Effector CD8-positive, alpha-beta T cell (primary cell): ENCODE measurements around the gene PTPN12.
"Not testable (repeated sequence)": the region's sequence is repeated elsewhere in the genome, so short reads cannot be mapped to it uniquely, and the experiment has no call there.

Experiments
- DNase-seq: peaks from one replicate; lab custom pipeline; 2025; lab: John Stamatoyannopoulos, UW

PTPN12 gene

DNA sequence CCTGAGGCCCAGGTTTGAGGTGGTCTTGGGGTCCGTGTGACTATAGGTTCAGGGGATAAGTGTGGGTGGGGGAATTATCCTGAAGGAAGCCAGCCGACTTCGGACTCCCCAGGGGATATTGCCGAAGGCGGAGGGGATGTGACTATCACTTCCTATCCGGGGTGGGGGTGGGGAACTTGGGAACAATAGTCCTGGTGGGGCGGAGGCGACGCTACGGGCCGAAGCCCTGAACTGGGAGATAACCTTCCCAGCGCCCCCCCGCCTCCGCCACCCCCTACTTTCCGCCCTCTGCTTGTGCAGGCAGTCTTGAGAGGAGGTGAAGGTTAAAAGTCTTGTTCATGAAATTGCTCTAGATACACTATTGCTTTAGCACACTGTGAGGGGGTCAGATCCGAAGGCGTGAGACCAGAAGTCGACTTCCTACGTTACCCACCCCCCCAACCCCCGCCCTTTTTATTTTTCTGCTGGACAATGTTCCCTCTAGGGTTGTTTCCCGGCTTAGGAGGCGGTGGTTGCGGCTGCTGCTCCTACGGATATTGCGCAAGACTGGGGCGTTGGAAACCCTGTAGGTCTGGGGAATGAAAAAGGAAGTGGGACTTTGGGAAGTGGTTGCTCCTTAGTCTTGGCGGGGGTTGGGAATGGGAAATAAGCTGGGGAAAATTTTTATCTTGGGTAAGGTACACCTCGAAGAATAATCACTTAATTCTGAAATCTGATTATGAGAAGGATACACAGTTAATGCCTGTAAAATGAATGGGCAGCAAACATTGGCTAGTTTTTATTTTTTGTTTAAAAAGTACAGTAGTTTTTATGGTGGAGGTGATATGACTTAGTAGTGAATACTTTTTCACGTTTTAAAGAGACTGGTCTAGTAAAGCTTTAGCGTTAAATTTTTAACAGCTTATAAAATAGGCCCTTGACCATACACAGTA is 1.5 kb downstream of the PTPN12 start:
- no peak for DNase-seq

DNA sequence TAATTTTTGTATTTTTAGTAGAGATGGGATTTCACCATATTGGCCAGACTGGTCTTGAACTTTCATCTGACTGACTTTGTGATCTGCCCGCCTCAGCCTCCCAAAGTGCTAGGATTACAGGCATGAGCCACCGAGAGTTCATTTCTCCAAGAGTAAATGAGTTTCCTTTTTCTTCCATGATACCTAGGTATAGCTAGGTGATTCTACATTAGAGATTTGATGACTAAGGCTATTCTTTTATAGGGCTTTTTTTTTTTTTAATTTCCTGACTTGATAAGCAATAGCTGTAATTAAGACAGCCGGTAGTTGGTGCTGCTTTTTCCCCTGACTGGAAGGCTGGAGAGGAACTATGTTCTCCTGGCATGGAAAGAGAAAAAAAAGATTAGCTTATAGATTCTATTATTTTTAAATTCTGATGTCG is 3.3 kb downstream of the PTPN12 start:
- DNase-seq, result no peak

DNA sequence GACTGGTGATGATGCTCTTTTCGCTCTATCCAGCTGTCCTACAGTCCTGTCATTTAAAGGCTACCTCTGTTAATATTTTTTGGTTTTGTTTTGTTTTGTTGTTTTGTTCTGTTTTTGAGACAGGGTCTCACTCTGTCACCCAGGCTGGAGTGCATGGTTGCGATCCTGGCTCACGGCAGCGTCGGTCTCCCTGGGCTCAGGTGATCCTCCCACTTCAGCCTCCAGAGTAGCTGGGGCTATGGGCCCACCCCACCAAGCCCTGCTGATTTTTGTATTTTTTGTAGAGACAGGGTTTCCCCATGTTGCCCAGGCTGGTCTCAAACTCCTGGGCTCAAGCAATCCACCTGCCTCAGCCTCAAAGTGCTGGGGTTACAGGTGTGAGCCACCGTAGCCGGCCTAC is 3.9 kb downstream of the PTPN12 start:
- DNase-seq, result not testable (repeated sequence)

GRCh38 chr7:77542409-77542808 is 5.3 kb downstream of the PTPN12 start:
- no peak for DNase-seq

- DNase-seq, result no peak
Observed at GRCh38 chr7:77542895-77543294, 5.8 kb downstream of the PTPN12 start.

DNA sequence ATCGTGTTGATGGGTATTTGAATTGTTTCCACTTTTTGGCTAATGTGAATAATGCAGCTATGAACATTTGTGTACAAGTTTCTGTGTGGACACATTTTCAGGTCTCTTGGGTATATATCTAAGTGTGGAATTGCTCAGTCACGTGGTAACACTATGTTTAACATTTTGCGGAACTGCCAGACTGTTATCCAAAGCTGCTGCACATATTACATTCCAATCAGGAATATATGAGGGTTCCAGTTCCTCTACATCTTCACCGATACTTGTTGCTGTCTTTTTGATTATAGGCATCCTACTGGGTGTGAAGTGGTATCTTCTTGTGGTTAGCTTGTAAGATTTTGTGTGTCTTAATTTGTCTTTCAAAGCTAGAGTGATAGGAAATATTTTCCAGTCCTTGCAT is 6.8 kb downstream of the PTPN12 start:
- DNase-seq, result no peak

DNA sequence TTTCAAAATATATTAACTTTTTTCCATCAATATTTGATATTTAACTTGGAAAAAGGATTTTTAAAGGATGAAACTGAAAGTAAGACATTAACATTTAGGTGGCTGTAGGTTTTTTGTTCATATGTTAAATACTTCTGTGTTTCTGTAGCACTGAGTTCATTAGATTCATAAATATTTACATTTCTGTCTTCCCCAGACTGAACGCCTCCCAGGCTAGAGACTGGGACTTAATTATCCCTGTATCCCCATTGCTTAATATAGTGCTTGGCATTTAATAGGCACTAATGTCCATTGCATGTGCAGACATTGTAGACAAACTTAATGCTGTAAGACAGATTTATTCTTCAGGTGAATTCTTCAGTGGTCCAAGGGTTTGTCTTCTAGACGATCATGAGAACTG is 7.4 kb downstream of the PTPN12 start:
- DNase-seq, result no peak

- no peak for DNase-seq
Observed at GRCh38 chr7:77548206-77548605, 11.1 kb downstream of the PTPN12 start.

- no peak for DNase-seq
Observed at GRCh38 chr7:77549106-77549870, 12.2 kb downstream of the PTPN12 start.

- DNase-seq, result no peak
Observed at GRCh38 chr7:77550586-77550985, 13.5 kb downstream of the PTPN12 start.

DNA sequence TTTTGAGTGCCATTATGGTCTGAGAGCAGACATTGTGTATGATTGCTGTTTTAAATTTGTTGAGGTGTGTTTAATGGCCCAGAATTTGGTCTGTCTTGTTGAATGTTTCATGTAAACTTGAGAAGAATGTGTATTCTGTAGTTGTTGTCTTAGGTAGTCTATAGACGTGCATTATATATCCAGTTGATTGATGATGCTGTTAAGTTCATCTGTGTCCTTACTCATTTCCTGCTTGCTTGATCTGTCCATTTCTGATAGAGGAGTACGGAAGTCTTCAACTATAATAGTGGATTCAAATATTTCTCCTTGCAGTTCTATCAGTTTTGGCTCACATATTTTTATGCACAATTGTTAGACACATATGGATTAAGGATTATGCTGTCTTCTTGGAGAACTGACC is 16.0 kb downstream of the PTPN12 start:
- DNase-seq, result no peak

DNA sequence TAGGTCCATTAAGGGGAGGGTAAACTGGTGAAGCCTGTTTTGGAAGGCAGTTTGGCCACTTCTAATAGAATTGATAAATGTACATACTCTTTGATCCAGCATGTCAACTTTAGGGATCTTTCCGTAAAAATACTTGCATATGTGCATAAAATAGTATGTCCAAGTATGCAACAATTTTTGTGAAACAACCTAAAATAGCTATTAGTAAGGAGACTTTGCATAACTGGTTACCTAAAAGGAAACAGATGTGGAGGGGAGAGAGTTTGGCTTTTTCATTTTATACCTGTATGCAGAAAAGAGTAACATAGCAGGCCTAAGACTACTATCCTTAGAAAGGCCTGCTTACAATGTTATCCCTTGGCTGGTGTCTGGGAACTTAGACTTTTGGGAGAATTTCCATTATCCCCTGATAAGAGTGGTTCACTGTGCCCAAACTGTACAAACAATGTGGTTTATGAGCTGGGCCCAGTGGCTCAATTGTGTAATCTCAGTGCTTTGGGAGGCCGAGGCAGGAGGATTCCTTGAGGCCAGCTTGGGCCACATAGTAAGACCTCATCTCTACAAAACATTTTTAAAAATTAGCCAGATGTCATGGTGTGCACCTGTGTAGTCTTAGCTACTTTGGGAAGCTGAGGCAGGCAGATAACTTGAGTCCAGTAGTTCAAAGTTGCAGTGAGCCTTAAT is 21.3 kb downstream of the PTPN12 start:
- DNase-seq, result no peak

DNA sequence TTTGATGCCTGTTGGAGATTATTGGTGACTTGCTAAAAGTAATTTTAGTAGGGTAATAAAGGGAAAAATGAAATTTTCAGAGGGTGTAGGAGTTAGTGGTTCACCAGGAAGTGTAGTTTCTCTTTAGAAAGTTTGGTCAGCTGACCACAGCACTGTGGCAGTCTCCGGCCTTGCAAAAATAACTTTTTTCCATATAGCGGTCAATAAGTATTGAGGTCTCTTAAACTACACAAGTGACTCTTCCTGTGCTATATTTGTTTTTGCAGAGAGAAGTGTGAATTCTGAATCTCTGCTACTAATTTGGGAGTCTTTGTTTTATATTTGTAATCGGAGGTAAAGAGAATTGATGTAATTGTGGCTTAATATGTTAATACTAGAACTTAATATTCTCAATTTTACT is 24.3 kb downstream of the PTPN12 start:
- no peak for DNase-seq

- no peak for DNase-seq
Observed at GRCh38 chr7:77563275-77563674, 26.2 kb downstream of the PTPN12 start.

DNA sequence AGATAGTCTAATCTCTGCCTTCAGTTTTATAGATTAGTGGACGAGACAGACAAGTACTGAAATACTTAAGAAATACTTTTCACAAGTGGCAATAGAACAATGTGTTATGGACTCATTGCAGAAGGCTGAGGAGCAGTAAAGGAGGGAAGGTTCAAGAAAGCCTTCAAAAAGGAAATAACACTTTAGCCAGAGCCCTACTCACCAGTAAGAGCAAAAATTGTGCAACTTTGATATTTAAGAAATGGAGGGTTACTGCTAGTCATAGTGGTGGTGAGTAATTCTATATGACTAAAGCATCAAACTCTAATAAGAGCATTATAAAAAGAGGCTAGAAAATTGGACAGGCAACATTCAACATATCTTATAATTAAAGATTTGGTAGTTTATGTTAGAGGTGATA is 28.8 kb downstream of the PTPN12 start:
- DNase-seq, result no peak

DNA sequence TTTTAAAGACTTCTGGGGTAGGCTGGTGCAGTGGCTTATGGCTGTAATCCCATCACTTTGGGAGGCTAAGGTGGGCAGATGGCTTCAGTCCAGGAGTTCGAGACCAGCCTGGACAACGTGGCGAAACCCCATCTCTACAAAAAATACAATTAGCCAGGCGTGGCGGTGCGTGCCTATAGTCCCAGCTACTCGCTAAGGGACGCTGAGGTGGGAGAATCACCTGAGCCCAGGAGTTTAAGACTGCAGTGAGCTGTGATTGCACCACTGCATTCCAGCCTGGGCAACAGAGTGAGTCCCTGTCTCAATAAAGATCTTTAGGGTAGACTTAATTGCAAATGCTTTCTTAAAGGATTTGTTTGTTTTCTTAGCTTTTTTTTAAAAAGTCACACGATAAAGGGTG is 29.3 kb downstream of the PTPN12 start:
- no peak for DNase-seq

- DNase-seq, result no peak
Observed at GRCh38 chr7:77569514-77570232, 32.6 kb downstream of the PTPN12 start.

GRCh38 chr7:77570330-77571011 is 33.4 kb downstream of the PTPN12 start:
- DNase-seq, result no peak

DNA sequence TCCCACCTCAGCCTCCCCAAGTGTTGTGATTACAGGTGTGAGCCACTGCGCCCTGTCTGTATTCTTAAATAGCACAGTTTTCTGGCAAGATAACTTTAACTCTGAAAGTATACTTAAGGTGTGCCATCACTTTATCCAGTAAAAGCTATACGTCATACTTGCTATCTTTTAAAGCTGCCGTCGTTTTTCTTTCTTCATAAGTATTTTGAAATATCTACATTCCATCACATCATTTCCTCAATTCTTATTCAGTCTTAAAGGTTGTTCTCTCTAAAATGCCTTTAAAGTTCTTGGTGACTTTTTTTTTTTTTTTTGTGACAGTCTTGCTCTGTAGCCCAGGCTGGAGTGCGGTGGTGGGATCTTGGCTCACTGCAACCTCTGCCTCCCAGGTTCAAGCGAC is 34.7 kb downstream of the PTPN12 start:
- DNase-seq, result no peak

DNA sequence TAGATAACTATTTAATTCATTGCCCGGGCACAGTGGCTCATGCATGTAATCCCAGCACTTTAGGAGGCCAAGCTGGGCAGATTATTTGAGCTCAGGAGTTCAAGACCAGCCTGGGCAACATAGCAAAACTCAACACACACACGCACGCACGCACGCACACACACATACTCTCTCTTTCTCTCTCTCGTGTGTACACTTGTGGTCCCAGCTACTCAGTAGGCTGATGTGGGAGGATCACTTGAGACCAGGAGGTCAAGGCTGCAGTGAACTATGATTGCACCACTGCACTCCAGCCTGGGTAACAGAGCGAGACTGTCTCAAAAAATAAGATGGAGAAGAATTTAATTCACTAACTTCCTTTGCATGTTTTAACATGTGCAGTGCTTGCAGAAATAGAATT is 38.1 kb downstream of the PTPN12 start:
- DNase-seq, result no peak

GRCh38 chr7:77576856-77577255 is 39.8 kb downstream of the PTPN12 start:
- DNase-seq, result no peak
